K562 (cell line): ENCODE results near the gene SPHKAP. TPM values are rescaled to one million over a fixed set of nuclear protein-coding genes. Genes with fewer than 3 reads are reported as not detected.

Experiments
- CC2D1A ChIP-seq: fragments of 450-650 bp; IDR thresholded peaks from 2 replicates; pipeline ENCODE4 v1.6.1; 2017; ENCODE audit warnings: mild to moderate bottlenecking
- CREB3L1 ChIP-seq: fragments of 450-650 bp; IDR thresholded peaks from 2 replicates; pipeline ENCODE4 v1.6.1; 2014; ENCODE audit warnings: low read depth, mild to moderate bottlenecking, moderate library complexity, borderline replicate concordance
- GTF3C2 ChIP-seq: IDR thresholded peaks from 3 replicates; pipeline ENCODE4 v1.6.1; 2011; ENCODE audit warnings: borderline replicate concordance, mild to moderate bottlenecking, moderate library complexity; ENCODE audit not compliant: insufficient read length; ENCODE audit errors: extremely low read depth
- HMGN3 ChIP-seq: IDR thresholded peaks from 2 replicates; pipeline ENCODE4 v1.6.1; 2011; ENCODE audit warnings: borderline replicate concordance, low read depth, mild to moderate bottlenecking, mixed read lengths, low read length; ENCODE audit not compliant: insufficient read length; ENCODE audit errors: extremely low read depth
- MECOM ChIP-seq: fragments of 250-450 bp; sonication (Bioruptor Pico); IDR thresholded peaks from 2 replicates; pipeline ENCODE4 v1.8.0; 2022; ENCODE audit warnings: inconsistent platforms
- MGA ChIP-seq: fragments of 450-650 bp; IDR thresholded peaks from 2 replicates; pipeline ENCODE4 v1.6.1; 2016; ENCODE audit warnings: mild to moderate bottlenecking, moderate library complexity
- SP2 ChIP-seq: IDR thresholded peaks from 2 replicates; pipeline ENCODE4 v1.6.1; 2011; ENCODE audit warnings: mild to moderate bottlenecking, low read depth, low read length, moderate library complexity; ENCODE audit not compliant: poor library complexity, severe bottlenecking; ENCODE audit errors: extremely low read depth
- SRSF7 ChIP-seq: fragments of 200-400 bp; formaldehyde crosslinking; optimal IDR thresholded peaks from 2 replicates; pipeline ENCODE3; 2017; ENCODE audit warnings: mild to moderate bottlenecking, low read depth, low read length
- TAF1 ChIP-seq: IDR thresholded peaks from 2 replicates; pipeline ENCODE4 v1.6.1; 2011; ENCODE audit warnings: mild to moderate bottlenecking, low read length, moderate library complexity; ENCODE audit not compliant: insufficient read depth, control insufficient read depth, severe bottlenecking; ENCODE audit errors: extremely low read depth
- ZEB2 ChIP-seq: fragments of 450-650 bp; IDR thresholded peaks from 2 replicates; pipeline ENCODE4 v1.6.1; 2016
- ZNF197 ChIP-seq: fragments of 200-800 bp; sonication (Bioruptor generic); IDR thresholded peaks from 2 replicates; pipeline ENCODE4 v1.6.1; 2016; ENCODE audit warnings: low read depth, missing genetic modification characterization, missing compliant biosample characterization
- ZNF717 ChIP-seq: fragments of 250-450 bp; sonication (Bioruptor Pico); IDR thresholded peaks from 2 replicates; pipeline ENCODE4 v1.5.0; 2021
- ZSCAN32 ChIP-seq: fragments of 450-650 bp; formaldehyde crosslinking; IDR thresholded peaks from 2 replicates; pipeline ENCODE4 v1.4.0; 2020; ENCODE audit warnings: mild to moderate bottlenecking, moderate library complexity
- polyA plus RNA-seq, 8 experiments: library from polyadenylated mRNA; depleted of rRNA in 4 of 8; stranded (reverse) in 5 of 8; unstranded in 3 of 8; fragments of >200 nt; fragmentation: Nextera tagmentation in 2 of 8; fragmentation: Illumina TruSeq in 1 of 8; extraction: Ambion mirVana in 2 of 8; extraction: Trizol in 1 of 8; gene quantifications; 2 replicates each; pipeline versions ENCODE4 v1.2.1 to v1.2.3, GENCODE V29; 2011 to 2014; ENCODE audit warnings: inconsistent platforms in 1 of 8, missing spikeins in 1 of 8
- total RNA-seq, 7 experiments: library from RNA; depleted of rRNA in 6 of 7; stranded (reverse); fragments of >200 nt in 6 of 7; fragmentation: Illumina TruSeq in 2 of 7; extraction: Trizol in 2 of 7; gene quantifications; 2 replicates each; pipeline versions ENCODE4 v1.2.1 to v1.2.3, GENCODE V29; 2011 to 2021; ENCODE audit warnings: low replicate concordance in 1 of 7

The SPHKAP gene
- total and polyA plus RNA-seq, 9 of the 15 experiments (the other 6 are each of a cell fraction or from before 2014, with no cell fraction given) = not detected

GRCh38 chr2:228072669-228073068 lies 108.8 kb downstream of the SPHKAP start (continued):
- TF ChIP-seq MGA = no peak
- TF ChIP-seq SP2 = no peak
- no peak for TF ChIP-seq ZNF197
- TF ChIP-seq ZNF717 (CRISPR knock-in tag) = no peak
- TF ChIP-seq ZEB2 = no peak
- no peak for TF ChIP-seq GTF3C2
- TF ChIP-seq SRSF7 = no peak
- TF ChIP-seq MECOM (CRISPR knock-in tag) = no peak
- no peak for TF ChIP-seq TAF1
- no peak for TF ChIP-seq CREB3L1
- TF ChIP-seq HMGN3 = no peak
- no peak for TF ChIP-seq CC2D1A
- no peak for TF ChIP-seq ZSCAN32 (CRISPR knock-in tag)
